GM10248 (cell line): ENCODE measurements around the gene GFOD2.

ENCODE experiments used
- CTCF ChIA-PET: fragments of 300-600 bp; sonication (Branson Sonifier 250); formaldehyde crosslinking; extraction: SDS; loops from one replicate; lab custom pipeline; 2021; ENCODE audit warnings: antibody characterized with exemption; lab: Yijun Ruan, JAX
- POLR2A ChIA-PET: fragments of 350-650 bp; sonication (Branson Sonifier 250); formaldehyde crosslinking; extraction: SDS; loops from one replicate; lab custom pipeline; 2020; ENCODE audit warnings: antibody characterized with exemption; lab: Yijun Ruan, JAX
- DNase-seq: peaks from one replicate; pipeline ENCODE4 v3.0.0; 2012; ENCODE audit errors: extremely low spot score
- CTCF ChIP-seq: IDR thresholded peaks from 2 replicates; pipeline ENCODE4 v1.5.1; 2012; ENCODE audit warnings: mild to moderate bottlenecking, low read depth; ENCODE audit errors: extremely low read depth, missing control alignments, control extremely low read depth

The GFOD2 gene

GRCh38 chr16:67750466-67750865 lies 31.4 kb upstream of the GFOD2 start:
- ChIA-PET POLR2A (no interaction called here), CTCF (interaction anchor here (1.0 to 2.5 kb wide), 2 partner anchors 20 to 66 kb away, joined by 3 to 8 read pairs; no protein-coding TSS in a partner anchor)
- peak; percentile 46 for DNase-seq
- TF ChIP-seq CTCF: no peak

GRCh38 chr16:67749436-67750078 lies 30.4 kb upstream of the GFOD2 start:
- ChIA-PET CTCF (interaction anchor here (1.0 to 2.5 kb wide), 4 partner anchors 12 to 67 kb away, joined by 3 to 8 read pairs (median 4); no protein-coding TSS in a partner anchor), POLR2A (no interaction called here)
- TF ChIP-seq CTCF: no peak
- no peak for DNase-seq

- POLR2A ChIA-PET: no interaction called here
- no peak for DNase-seq
- CTCF ChIA-PET: interaction anchor here (1.0 to 2.5 kb wide), 3 partner anchors 13 to 67 kb away, joined by 3 to 8 read pairs (median 4); no protein-coding TSS in a partner anchor
- TF ChIP-seq CTCF: no peak
Measured at GRCh38 chr16:67748834-67749233, 29.7 kb upstream of the GFOD2 start.

GRCh38 chr16:67746846-67747245 lies 27.7 kb upstream of the GFOD2 start:
- TF ChIP-seq CTCF: no peak
- CTCF ChIA-PET: interaction anchor here (1.0 kb wide), 1 partner anchor 70 kb away, joined by 3 read pairs; no protein-coding TSS in a partner anchor
- POLR2A ChIA-PET: no interaction called here
- no peak for DNase-seq

GRCh38 chr16:67741118-67741517 lies 22.0 kb upstream of the GFOD2 start:
- no peak for DNase-seq
- ChIA-PET CTCF (interaction anchor here (1.7 kb wide), 1 partner anchor 19 kb away, joined by 3 read pairs; no protein-coding TSS in a partner anchor), POLR2A (no interaction called here)
- no peak for TF ChIP-seq CTCF

- CTCF ChIA-PET: no interaction called here
Measured at GRCh38 chr16:67740391-67740790, 21.3 kb upstream of the GFOD2 start.

More at GRCh38 chr16:67740391-67740790, 21.3 kb upstream of the GFOD2 start:
- TF ChIP-seq CTCF: no peak
- DNase-seq: no peak
- POLR2A ChIA-PET: no interaction called here
